ENCODE measurements around the gene TRAIP.
"Not testable (repeated sequence)": the region's sequence is repeated elsewhere in the genome, so short reads cannot be mapped to it uniquely, and the experiment has no call there.

TRAIP gene, protein sequence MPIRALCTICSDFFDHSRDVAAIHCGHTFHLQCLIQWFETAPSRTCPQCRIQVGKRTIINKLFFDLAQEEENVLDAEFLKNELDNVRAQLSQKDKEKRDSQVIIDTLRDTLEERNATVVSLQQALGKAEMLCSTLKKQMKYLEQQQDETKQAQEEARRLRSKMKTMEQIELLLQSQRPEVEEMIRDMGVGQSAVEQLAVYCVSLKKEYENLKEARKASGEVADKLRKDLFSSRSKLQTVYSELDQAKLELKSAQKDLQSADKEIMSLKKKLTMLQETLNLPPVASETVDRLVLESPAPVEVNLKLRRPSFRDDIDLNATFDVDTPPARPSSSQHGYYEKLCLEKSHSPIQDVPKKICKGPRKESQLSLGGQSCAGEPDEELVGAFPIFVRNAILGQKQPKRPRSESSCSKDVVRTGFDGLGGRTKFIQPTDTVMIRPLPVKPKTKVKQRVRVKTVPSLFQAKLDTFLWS

DNA sequence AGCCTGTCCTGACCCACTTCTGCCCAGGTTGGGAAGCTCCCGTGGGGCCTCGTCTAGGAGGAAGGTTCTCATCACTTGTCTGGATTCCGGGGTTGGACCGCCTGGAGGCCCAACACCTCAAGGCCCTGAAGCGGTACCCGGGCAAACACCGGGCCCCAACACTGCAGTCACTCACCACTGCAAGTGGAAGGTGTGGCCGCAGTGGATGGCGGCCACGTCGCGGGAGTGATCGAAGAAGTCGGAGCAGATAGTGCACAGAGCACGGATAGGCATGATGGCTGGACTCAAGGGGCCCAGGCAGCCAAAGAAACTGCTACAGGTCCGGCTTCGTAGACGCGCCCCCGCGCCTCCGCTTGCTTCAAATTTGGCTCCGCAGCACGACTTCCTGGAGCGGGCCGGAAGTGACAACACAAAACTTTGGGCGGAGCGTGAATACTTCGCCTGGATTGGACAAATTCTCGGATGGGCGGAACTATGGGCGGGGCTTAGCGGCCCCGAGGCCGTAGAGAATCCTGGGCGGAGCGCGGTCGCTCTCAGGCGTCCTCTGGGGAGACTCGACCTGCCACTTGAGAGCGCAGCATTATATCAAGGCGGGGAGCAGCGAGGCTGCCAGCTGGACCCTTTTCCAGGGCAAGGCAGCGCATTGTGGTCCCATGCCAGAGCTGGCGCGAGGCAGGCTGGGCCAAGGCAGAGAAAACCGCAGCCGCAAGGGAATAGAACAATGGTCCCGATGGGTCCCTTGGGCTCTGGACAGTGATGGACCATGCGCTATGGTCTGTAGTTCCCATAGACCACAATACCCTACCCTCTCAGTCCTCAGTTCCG is at the start of gene TRAIP:
Gene TRAIP (minus strand): TSS at position 384 of the 825 bp plus-strand sequence. CDS start 111 bp downstream, at position 273.
- DNase-seq: peak; percentile 67

DNA sequence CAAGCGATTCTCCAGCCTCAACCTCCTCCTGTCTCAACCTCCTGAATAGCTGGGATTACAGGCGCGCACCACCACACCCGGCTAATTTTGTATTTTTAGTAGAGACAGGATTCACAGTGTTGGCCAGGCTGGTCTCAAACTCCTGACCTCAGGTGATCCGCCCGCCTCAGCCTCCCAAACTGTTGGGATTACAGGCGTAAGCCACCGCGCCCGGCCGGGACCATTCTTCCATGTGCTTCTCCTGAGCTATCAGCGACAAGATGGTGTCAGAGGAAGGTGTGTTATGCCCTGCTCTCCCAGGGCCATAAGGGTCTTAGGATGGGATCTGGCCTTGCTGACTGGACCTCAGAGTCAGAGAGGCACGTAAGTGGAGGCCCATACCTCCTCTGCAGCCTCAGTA is 48.1 kb upstream of the TRAIP start:
- not testable (repeated sequence) for DNase-seq

DNA sequence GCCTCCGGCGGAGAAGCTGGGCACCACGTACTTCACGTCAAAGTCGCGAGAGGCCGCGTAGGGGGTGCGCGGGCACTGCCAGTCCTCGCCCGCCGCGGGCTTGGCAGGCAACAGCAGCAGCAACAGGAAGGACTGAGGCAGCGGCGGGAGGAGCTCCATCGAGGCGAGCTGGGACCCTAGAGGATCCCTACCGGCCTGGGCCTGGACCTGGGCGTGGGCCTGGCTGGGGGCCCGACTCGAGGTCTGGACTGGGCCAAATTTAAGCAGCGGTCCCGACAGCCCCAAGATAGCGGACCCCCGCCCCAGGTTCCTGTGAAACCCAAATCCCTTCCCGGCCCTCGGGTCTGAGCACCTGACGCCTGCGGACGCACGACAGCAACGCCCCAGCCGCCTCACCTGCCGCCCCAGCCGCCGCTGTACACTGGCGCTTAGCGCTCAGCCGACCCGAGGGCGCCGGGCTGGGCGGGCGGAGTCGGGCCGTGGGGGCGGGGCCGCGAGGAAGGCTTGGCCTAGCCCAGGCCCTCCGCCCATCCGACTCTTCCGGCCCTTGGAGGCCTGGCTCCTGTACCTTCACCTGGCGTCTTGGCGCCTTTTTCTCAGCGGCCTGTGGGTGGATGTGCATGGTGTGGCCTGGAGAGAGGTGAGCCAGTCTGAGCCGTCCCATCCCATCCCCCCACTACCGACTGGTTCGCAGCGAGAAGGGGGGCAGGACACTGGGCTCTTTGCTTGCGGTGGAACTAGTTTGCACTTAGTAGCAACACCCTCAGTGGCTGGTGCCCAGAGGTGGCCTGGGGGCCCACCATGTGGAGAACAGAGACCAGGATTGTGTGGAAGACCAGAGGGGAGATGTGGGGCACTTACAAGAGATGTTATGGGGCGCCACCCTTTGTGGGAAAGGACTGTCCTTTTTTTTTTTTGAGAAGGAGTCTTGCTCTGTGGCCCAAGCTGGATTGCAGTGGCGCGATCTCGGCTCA is 47.4 kb upstream of the TRAIP start, which contains the start of gene MST1R:
Gene MST1R (minus strand): TSS at position 423 of the 974 bp plus-strand sequence. CDS start 264 bp downstream, at position 159.
- no peak for DNase-seq

DNA sequence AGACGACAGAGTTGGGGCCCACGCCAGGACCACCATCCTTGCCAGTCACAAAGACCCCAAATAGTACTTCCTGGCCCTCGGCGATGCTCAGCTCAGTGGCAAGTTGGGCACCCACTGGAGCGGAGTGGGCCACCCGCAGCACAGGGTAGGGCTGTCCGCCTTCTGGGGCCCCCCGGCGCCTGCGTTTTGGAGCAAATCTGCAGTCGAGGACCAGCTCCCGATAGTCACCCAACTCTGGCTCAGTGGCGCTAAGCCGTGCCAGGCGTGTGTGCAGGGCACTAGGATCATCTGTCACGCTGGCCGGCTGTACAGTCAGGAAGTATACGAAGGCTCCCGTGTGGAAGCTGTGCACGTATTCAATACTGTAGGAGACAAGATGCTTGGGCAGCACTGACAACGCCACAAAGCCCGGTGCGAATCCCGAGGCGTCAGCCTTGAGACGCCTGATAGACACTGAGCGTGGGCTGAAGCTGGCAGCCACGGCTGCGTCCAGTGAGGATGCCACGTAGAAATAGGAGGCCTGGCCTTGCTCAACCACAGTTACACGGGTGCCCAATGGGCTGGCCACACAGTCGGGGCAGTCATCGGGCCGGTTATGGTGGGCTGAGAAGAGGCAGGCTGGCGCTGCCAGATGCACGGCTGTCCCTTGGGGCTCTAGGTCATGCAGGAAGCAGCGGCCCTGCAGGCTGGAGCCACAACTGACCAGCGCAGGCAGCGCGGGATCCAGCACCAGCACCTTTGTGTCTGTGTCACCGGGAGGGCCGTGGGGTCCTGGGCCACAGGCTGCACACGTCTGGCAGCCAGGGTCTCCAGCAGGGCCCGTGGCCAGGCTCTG is 46.4 kb upstream of the TRAIP start:
- DNase-seq: no peak

DNA sequence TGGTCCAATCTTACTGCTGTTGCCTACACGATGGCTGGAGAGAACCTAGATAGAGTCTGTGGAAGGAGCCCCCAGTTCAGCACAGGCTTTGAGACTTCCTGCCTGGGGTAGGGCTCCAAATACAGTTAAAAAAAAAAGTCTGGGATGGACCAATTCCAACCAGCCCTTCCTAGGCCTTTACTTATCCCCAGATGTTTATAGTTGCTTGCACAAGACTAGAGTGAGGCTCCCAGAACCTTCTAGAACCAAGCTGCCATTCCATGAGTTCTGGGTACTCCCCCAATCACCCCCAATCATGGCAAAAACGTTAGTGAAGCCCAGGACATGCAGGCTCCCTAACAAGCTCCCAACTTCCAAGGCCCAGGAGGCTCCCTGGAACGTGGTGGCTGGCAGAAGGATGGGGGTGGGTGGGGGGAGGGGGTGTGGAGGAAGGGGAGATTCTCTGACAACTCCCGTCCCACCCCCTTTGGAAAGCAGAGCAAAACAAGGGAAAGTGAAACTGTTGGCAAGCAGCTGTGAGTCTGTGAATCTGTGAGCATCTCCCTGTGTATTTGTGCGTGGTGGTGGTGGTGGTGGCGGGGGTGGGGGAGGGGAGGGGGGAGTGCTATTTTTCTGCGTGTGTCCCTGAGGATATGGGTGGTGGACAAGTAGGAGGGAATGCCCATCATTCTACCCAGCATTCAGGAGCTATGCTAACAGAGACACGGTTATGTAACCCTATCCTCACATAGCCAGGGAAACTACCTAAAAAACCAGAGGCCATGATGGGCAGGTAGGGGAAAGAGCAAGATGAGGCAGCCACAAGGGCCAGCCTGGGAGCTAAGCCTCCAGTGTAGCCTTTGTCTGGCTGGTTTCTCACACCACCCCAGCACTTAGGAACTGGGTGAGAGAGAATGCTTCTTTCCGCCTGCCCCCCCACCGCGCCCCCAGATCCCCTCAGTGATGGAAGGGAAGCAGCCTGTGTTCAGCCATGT is 45.3 kb upstream of the TRAIP start:
- DNase-seq: no peak

DNA sequence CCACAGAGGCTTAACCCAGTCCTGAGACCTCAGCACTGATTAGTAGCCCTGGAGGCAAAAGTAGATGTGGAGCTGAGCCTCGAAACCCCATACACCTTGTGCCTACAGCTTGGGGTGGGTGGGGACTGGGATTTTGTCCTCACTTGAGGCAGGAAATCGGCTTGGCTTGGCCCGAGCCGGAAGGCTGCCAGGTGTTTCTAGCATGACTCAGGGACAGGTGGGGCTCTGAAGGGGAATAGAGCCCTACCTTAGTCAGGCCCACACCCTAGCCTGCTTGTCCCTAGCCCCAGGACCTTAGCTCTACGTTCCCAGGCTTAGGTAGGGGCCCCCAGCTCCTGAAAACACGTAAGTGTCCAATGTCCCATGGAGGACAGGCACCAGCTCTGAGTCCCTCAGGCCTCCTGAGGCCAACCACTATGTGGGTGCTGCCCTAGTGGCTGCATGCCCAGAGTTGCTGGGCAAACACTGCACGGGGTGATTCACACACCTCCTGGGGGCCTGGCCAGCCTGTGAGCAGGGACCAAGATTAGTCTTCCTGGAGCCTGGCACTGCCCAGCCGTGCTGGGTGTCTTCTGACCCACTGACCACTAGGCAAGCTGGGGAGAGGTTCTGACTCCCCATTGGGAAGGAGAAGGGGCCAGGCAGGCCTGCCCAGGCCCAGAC is 44.3 kb upstream of the TRAIP start:
- DNase-seq: no peak

DNA sequence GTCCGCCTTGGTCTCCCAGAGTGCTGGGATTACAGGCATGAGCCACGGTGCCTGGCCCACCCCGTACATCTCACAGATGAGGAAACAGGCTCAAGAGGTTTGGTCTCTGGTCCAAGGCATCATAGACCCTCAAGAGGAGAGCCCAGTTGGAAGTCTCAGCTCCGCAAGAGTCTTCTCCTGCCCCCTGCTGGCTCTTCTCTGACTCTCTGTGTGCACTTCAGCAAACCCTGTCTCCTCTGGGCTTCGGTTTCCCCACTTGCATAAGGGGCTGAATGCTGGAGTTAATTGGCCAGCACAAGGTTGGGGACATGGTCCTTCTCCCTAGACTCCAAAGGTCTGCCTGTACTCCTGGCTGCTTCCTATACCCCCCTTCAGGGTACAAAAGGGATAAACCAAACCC is 43.5 kb upstream of the TRAIP start:
- peak; percentile 4 for DNase-seq

DNA sequence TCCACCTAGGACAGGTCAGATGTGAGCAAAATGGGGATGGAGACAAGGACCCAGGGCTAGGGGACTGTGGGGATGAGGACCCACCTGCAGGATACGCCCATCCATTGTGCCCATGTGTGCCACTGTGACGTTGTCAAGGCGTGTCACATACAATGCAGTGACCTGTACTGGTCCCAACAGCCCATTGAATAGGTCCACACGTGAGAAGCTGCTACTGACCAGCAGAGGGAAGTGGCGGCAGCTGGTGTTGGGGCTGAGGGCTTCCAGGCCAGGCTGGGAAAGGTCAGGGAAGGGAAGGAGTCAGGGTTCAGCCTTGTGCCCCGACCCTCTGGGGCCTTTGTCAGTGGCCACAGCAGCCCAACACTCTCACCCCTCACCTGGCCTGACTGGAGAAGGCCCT is 42.6 kb upstream of the TRAIP start:
- DNase-seq: no peak

DNA sequence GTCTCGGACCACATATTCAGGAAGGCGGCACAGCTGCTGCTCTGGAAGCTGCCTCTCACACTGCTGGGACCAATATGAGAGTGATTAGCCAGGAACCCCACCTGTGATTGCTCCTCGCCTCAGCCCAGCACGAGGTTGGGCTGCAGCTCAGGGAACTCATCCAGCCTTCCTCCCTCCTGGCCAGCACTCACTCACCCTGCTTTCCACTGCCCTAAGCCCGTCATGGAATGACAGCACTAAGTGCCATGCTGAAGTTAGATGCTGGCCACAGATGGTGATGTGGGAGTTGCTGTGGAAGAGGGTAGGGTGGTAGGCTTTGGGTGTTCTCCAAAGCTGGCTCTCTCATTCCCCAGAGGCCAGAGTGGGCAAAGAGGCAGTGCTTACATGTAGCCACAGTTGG is 40.0 kb upstream of the TRAIP start:
- DNase-seq: no peak

DNA sequence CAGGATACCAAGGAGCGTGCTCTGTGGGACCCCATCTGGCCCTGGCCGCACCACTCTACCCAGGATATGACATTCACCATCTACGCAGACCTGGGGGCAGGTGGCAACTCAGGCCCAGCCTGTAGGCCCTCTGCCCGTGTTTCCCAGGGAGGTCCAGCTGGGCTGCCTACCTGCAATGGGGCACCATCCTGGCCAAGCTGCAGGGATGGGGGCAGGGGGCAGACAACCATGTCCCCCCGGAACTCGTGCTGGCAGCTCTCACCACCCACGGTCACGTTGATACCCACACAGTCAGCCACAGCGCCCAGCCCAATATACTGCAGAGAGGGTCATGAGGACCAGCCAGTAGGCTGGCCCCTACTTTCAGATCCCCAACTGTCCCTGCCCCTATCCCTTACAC is 39.4 kb upstream of the TRAIP start:
- DNase-seq: no peak

DNA sequence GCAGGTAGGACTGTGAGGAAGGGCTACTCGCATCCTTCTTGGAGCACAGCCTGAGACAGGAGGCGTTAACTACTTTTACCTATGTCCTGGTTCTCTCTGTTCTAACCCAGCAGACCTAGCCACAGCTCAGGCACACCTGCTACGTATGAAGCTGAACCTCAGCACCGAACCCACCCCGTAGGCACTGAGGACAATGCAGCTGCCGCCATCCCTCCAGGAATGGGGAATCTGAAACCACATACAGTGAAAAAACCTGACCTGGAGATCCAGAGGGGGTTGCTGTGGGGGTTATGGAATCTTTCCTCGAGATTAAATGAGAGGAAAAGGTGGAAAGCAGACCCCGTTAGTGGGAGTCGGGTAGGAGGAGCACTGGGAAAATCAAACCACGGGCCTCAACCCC is 32.9 kb upstream of the TRAIP start:
- DNase-seq: no peak

DNA sequence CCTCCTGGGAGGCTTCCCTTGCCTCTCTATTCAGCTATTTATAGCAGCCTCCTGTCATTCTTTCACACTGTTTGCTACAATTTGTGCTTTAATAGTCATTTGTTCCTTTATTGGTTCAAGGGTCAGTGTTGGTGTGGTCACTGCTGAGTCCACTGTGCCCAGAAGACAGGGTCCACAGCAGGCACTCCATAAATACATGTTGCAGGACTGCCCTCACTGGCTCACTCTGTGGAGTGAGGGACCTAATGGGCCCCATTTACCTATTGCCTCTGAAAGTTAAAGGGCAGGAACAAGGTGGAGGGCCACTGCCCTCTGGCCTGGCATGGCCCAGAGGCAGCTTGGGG is 30.5 kb upstream of the TRAIP start:
- no peak for DNase-seq

DNA sequence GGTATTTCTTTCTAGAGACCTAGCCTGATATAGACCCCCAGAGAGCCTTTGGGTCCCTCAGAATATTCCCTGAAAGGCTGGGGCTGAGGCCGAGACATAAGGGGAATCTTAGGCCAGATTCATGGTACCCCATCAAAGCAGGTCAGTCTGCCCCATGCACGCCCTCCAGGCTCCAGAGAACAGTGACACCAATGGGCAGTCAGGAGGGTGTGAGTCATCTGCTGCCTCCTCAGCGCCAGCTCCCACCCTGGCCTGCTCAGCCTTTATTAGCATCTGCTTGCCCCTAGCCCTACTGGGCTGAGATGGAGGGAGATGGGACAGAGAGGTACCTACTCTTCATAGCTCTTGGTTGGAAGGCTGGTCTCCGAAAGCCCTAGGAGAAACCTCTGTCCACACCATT is 27.6 kb upstream of the TRAIP start:
- DNase-seq: no peak

DNA sequence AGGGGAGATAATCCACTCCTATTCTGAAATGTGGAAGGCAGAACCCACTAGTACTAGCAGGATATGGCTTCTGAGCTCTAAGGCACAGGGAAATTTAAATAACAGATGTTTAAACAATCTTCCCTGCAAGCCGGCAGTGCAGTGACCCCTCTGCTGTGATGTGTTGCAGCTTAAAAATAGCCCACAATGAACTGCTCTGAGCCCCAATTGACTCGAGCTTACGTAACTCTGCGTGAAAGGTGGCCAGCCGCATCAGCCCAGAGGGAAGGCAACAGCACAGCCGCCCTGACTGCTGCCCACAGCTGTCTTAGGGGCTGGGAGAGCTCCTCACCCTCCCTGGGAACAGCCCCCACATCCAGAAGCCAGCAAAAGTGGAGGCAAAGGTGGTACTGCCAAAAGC is 25.8 kb upstream of the TRAIP start:
- DNase-seq: no peak

DNA sequence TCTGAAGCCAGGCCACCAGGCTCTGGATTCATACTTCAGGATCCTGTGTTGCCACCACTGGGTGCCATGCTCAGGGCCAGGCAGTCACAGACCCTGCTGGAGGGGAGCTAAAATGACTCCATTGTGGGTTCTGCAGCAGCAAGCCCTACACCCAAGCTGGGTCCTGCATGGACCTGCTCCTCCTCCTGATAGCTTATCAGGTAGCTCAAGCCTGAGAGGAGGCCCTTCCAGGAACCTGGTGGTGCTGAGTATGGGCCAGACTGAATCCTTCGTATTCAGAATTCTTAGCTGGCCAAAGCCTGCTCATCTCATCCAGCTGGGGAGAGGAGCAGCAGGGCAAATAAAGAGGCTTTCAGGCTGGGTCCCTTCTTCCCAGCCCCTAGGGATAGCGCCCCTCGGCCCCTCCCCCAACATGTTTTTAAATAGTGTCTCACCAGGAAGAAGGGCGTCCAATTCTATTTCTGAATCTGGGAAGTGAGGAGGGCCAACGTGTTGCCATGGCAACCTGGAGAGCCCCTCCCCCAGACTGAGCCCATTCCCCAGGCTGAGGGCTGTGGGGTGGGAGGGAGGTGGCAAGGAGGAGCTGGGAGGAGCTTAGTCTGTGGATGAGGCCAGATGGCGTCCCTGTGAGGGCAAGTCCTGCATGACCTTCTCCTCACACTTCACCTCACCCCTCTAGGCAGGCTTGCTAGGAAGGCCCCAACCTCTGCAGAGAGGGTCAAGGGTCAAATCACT is 24.4 kb upstream of the TRAIP start:
- DNase-seq: peak; percentile 58

DNA sequence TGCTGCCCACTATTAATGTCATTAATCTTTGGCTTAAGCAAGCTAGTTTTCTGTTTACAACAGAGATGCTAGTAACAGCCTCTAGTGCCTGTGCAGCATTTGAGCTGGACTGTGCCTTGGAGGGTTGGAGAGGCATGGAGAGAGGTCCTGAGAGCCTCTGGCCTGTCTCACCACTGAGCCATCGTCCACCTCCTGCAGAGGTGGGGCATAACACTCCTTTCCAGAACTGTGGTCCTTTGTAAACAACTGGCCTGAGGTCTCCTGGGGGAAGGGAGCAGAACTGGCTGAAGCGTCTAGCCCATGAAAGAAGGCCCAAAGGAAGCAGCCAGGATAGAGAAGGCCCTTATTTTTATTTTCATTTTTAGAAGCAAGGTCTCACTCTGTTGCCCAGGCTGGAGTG is 23.4 kb upstream of the TRAIP start:
- DNase-seq: no peak

DNA sequence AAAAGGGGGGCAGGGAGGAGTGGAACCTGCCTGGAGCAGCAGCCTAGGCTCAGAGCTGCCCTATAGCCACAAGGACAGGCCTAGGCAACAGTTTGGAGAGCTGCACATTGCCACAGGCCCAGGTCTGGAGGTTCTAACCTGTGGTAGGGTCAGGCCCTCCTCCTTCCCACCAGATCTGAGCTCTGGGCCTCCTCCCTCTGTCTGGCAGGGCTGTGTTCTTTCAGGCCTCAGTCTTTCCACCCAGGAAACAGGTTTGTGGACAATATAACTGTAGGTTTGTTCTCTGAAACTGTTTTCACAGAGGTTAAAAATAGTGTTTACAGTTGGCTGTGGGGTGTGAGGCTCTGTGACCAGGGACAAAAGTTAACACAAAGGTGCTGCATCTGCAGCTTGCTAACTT is 22.3 kb upstream of the TRAIP start:
- DNase-seq: no peak

DNA sequence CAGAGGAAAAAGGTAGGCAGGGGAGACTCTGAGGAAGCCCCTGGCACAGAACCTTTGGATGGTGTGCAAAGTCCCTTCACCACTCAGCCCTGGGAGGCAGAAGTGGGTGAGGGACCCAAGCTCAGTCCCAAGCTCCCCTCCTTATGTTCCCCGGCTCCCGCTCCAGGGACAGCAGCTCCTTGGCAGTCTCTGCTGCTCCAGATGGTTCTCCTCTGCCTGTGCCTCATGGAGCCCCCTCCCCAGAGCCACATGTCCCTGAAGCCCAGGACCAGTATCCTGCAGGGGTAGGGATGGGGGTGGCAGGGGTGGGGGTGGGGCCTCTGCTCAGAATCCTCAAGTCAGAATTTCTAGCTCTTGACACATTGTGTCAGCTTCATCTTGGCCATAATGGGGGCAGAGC is 21.4 kb upstream of the TRAIP start:
- DNase-seq: peak; percentile 45

DNA sequence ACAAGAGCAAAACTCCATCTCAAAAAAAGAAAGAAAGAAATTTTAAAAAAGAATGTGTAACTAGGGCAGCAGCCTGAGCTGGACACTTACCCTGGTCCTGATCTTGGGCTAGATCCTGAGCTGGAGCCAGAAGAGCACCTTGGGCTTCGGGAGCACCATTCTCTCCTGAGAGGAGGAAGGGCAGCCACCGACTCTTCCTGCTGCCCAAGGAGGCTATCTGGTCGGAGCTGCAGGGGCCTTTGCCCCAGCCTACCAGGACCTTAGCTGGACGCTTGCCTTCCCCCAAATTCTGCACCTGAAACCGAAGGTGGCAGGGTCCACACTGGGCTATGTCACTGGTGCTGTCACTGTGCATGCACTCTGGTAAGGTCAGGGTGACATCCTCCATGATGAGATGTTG is 20.2 kb upstream of the TRAIP start:
- no peak for DNase-seq
